HG02970 (cell line): ENCODE results near the gene CEP164.

Experiments used
- ATAC-seq: cut with Tn5 transposase; IDR thresholded peaks from one replicate; pipeline ENCODE4 v1.9.1; 2021; ENCODE audit warnings: mild to moderate bottlenecking, moderate library complexity, moderate number of reproducible peaks; ENCODE audit not compliant: unreplicated experiment, low FRiP score

The CEP164 gene

GRCh38 chr11:117417856-117418255 is 90.2 kb downstream of the CEP164 start:
- ATAC-seq, result no peak

- ATAC-seq, result no peak
Observed at GRCh38 chr11:117418737-117419481, 91.3 kb downstream of the CEP164 start.

- no peak for ATAC-seq
Observed at GRCh38 chr11:117419482-117420142, 92.0 kb downstream of the CEP164 start.

GRCh38 chr11:117420143-117420485 is 92.5 kb downstream of the CEP164 start:
- no peak for ATAC-seq

GRCh38 chr11:117420598-117420997 is 92.9 kb downstream of the CEP164 start:
- no peak for ATAC-seq

- ATAC-seq, result no peak
Observed at GRCh38 chr11:117421041-117421440, 93.4 kb downstream of the CEP164 start.

- no peak for ATAC-seq
Observed at GRCh38 chr11:117421476-117421875, 93.8 kb downstream of the CEP164 start.

- ATAC-seq, result no peak
Observed at GRCh38 chr11:117423046-117423575, 95.5 kb downstream of the CEP164 start.

GRCh38 chr11:117424781-117425180 is 97.1 kb downstream of the CEP164 start:
- no peak for ATAC-seq

- ATAC-seq, result no peak
Observed at GRCh38 chr11:117425679-117426296, 98.1 kb downstream of the CEP164 start.

- ATAC-seq, result no peak
Observed at GRCh38 chr11:117426297-117426685, 98.6 kb downstream of the CEP164 start.

- ATAC-seq, result no peak
Observed at GRCh38 chr11:117426941-117427340, 99.3 kb downstream of the CEP164 start.

GRCh38 chr11:117427356-117427874 is 99.8 kb downstream of the CEP164 start:
- no peak for ATAC-seq

GRCh38 chr11:117428186-117428855 is 100.7 kb downstream of the CEP164 start:
- ATAC-seq, result no peak

GRCh38 chr11:117428856-117429229 is 101.2 kb downstream of the CEP164 start:
- no peak for ATAC-seq

GRCh38 chr11:117430293-117430955 is 102.8 kb downstream of the CEP164 start:
- no peak for ATAC-seq

- ATAC-seq, result no peak
Observed at GRCh38 chr11:117431436-117431835, 103.8 kb downstream of the CEP164 start.

- ATAC-seq, result no peak
Observed at GRCh38 chr11:117433717-117434116, 106.1 kb downstream of the CEP164 start.

- ATAC-seq, result no peak
Observed at GRCh38 chr11:117434481-117434880, 106.8 kb downstream of the CEP164 start.

GRCh38 chr11:117435326-117435725 is 107.7 kb downstream of the CEP164 start:
- ATAC-seq, result no peak
